HG02840 (cell line): ENCODE measurements around the gene TGFB2.

Experiments
- ATAC-seq: cut with Tn5 transposase; IDR thresholded peaks from one replicate; pipeline ENCODE4 v1.9.1; 2021; ENCODE audit warnings: mild to moderate bottlenecking, moderate library complexity, moderate number of reproducible peaks; ENCODE audit not compliant: unreplicated experiment, low FRiP score

The TGFB2 gene

GRCh38 chr1:218413179-218413578 lies 68.0 kb downstream of the TGFB2 start:
- ATAC-seq = no peak

DNA sequence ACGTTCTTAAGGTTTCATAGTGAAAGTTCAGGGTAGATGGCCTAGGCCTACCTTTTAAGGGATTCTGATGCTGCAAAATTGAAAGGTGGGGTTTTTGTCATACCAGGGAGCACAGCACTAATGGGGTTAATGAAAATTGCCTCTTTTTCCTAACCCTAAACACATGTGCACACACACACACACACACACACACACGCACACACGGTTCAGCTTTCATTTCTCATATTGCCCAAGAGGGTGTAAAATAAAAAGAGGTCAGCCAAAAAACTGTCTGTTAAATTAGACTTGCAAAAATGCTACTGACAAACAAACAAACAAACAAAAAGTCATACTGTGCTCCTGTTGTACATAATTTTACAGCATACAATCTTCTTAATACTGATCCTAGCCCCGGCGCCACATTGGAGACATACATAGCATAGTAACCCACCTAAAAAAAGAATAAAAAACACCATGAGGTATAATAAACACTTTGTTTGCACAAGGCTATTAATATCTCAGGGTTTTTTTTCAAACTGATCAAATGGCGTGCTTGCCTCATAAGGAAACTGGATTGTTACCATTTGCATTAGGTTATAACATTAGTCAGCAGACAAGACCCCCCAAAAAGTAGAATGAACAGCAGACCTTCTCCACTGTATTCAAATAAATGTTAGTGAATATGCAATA lies 69.1 kb downstream of the TGFB2 start:
- ATAC-seq = no peak

- no peak for ATAC-seq
Observed at GRCh38 chr1:218415726-218416125, 70.6 kb downstream of the TGFB2 start.

GRCh38 chr1:218421531-218421930 lies 76.4 kb downstream of the TGFB2 start:
- no peak for ATAC-seq

- no peak for ATAC-seq
Observed at GRCh38 chr1:218424502-218424901, 79.4 kb downstream of the TGFB2 start.

GRCh38 chr1:218425647-218426342 lies 80.7 kb downstream of the TGFB2 start:
- ATAC-seq = no peak

DNA sequence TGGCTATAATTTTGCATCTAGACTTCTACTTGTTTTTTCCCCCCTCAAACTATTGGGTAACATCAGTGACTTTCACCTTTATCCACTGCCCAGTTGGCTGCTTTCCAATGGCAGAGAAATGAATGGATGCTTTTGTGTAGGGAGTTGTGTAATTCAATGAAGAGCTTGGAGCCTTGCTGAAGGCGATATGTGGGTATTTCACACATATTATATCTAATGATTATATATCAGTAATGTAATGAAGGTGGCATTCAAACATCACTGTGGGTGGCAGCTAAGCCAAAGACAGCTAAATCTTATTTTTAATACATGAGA lies 81.2 kb downstream of the TGFB2 start:
- ATAC-seq = no peak

- no peak for ATAC-seq
Observed at GRCh38 chr1:218429301-218429700, 84.2 kb downstream of the TGFB2 start.

DNA sequence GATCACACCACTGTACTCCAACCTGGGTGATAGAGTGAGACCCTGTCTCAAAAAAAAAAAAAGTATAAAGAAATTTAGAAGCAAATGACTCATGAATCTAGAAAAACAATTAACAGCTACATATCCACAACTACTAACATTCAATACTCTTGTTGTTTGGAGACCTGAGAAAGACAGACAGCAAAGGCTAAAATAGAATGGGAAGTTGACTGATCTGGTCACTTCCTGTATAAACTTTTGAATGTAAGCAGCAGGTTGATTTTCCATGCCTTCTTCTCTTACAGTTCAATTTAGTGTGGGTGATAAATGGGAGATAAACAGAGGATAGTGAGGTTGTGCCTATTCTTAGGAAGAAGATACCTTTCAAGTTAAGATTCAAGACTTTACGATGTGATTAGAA lies 85.2 kb downstream of the TGFB2 start:
- no peak for ATAC-seq

- ATAC-seq = no peak
Observed at GRCh38 chr1:218430822-218431221, 85.7 kb downstream of the TGFB2 start.

- no peak for ATAC-seq
Observed at GRCh38 chr1:218431476-218431875, 86.3 kb downstream of the TGFB2 start.

DNA sequence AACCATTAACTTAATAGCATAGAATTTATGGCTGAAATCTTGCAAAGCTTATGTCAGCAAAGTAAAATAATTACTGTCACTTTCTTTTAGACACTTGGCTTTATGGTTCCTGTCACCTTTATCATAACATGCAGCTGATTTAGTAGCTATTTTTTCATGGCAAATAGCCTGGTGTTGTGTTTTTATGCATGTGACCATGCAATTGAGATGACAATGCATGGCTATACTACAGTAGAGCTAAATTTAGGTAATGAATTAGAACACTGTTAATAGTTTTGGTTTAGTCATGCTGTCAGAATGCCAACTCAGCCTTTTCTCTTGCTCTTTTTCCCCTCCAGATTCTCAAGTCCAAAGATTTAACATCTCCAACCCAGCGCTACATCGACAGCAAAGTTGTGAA lies 88.6 kb downstream of the TGFB2 start:
- no peak for ATAC-seq

- no peak for ATAC-seq
Observed at GRCh38 chr1:218435528-218435927, 90.4 kb downstream of the TGFB2 start.

DNA sequence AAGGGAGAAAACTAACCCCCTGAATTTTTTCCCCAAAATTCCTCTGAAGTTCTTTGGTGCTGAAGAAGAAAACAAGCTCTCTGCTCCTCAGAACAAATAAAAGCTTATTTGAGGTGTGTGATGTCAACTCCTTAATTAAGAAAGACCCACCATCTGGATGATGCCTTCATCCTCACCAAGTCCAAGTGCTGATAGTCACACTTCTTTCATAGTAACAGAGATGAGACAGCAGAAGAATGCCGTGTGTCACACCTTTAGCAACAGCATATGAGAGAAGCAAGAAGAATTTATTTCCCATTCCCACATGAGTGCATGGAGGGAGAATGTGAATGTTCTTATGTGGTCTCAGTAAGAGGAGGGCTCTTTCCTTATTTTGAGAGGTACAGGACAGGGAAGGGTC lies 91.2 kb downstream of the TGFB2 start:
- ATAC-seq = no peak

DNA sequence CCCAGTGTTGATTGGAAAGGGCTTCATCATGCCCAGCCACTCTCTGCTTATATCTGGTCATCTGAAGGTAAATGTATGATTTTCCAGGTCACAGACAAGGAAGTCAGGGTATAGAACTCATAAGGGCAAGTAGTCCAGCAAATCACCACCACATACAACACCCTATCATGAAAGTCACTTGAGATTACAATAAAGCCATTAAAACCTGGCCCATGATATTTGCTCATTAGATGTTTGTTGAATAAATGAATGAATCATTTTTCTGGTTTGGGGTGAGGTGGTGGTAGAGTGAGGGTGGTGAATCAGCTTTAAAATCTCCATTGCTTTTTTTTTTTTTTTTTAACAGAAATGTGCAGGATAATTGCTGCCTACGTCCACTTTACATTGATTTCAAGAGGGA lies 91.9 kb downstream of the TGFB2 start:
- ATAC-seq = no peak

- no peak for ATAC-seq
Observed at GRCh38 chr1:218439541-218440295, 94.6 kb downstream of the TGFB2 start.

GRCh38 chr1:218443255-218443654 lies 98.1 kb downstream of the TGFB2 start:
- ATAC-seq = no peak

DNA sequence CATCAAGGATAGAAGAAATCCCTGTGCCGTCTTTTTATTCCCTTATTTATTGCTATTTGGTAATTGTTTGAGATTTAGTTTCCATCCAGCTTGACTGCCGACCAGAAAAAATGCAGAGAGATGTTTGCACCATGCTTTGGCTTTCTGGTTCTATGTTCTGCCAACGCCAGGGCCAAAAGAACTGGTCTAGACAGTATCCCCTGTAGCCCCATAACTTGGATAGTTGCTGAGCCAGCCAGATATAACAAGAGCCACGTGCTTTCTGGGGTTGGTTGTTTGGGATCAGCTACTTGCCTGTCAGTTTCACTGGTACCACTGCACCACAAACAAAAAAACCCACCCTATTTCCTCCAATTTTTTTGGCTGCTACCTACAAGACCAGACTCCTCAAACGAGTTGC lies 99.0 kb downstream of the TGFB2 start:
- ATAC-seq = no peak

DNA sequence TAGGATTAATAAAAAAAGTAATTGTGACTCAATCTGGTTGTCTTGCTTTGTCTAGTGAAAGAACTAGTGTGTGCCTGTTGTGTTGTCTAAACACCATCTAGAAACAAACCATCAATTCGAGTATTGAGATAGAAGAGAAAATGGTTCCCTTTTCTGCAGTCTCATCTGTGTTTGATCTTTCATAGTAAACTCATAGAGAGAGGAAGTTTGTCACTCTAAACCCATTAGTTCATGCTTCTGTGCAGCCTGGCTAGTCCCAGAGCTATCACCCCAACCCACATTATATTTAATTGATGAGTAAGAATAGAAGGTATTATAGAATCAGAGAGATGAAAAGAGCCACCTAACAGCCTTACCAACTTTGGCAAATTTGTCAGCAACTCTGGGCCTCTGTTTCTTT lies 99.5 kb downstream of the TGFB2 start:
- no peak for ATAC-seq

DNA sequence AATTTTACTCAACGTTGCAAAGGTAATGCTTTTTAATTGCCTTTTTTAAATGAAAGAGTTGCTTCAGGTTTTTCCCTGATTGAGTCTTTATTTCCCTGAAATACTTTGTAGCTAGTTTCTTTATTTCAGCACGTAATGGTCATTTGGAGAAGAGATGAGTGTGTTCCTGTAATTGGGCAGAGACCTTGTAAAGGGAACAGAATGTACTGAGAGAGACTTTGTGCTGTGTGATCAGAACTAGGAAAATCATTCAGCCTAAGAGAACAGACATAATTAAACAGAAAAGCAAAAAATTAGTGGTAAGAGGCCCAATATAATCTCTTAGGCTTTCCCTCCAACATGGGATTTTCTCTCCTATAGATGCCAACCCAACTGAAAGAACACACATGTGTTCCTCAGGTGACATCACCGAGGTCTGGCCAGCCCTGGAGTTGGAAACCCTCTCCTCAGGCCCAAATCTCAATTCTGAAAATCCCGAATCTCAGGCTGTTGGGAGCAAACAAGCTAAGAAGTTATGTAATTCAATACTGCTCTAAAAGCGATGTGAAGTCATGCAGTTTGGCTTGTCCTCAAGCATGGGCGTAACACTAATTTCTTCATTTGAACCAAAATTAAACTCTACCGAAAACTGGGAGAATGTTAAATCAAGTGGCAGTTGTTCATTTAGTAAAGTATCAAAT lies 102.0 kb downstream of the TGFB2 start:
- no peak for ATAC-seq

GRCh38 chr1:218451415-218451814 lies 106.3 kb downstream of the TGFB2 start:
- no peak for ATAC-seq
